SKM-1 (cell line): ENCODE data around the gene ACOT7.

Experiments
- DNase-seq: peaks from one replicate; lab custom pipeline; 2025; ENCODE audit not compliant: unreplicated experiment; lab: John Stamatoyannopoulos, UW

Gene ACOT7

GRCh38 chr1:6256645-6257044, 136.9 kb downstream of the ACOT7 start:
- DNase-seq = no peak

- DNase-seq = no peak
These were observed 138.9 kb downstream of the ACOT7 start for GRCh38 chr1:6254691-6255090.

- no peak for DNase-seq
These were observed 140.2 kb downstream of the ACOT7 start for GRCh38 chr1:6253380-6253779.

- DNase-seq = no peak
These were observed 141.2 kb downstream of the ACOT7 start for GRCh38 chr1:6252374-6252710.

GRCh38 chr1:6251681-6252373, 141.7 kb downstream of the ACOT7 start:
- DNase-seq = no peak

GRCh38 chr1:6251233-6251632, 142.3 kb downstream of the ACOT7 start:
- no peak for DNase-seq

GRCh38 chr1:6249739-6250689, 143.6 kb downstream of the ACOT7 start:
- no peak for DNase-seq

GRCh38 chr1:6248932-6249738, 144.4 kb downstream of the ACOT7 start:
- no peak for DNase-seq

- no peak for DNase-seq
These were observed 145.3 kb downstream of the ACOT7 start for GRCh38 chr1:6248161-6248776.

GRCh38 chr1:6247651-6248050, 145.9 kb downstream of the ACOT7 start:
- DNase-seq = no peak

GRCh38 chr1:6246497-6247467, 146.8 kb downstream of the ACOT7 start:
- no peak for DNase-seq

- DNase-seq = no peak
These were observed 147.6 kb downstream of the ACOT7 start for GRCh38 chr1:6245869-6246496.

GRCh38 chr1:6245086-6245868, 148.3 kb downstream of the ACOT7 start:
- no peak for DNase-seq

- DNase-seq = no peak
These were observed 149.0 kb downstream of the ACOT7 start for GRCh38 chr1:6244401-6245049.

GRCh38 chr1:6243993-6244392, 149.6 kb downstream of the ACOT7 start, which contains the start of gene HES3:
TSS of gene HES3 (plus strand) at chr1:6244179. CDS start at chr1:6244366, 187 bp downstream.
- no peak for DNase-seq

- no peak for DNase-seq
These were observed 150.3 kb downstream of the ACOT7 start for GRCh38 chr1:6243053-6243834.
